Measurements from ENCODE around the gene RPUSD3.

- TF ChIP-seq CTCF (IDR thresholded peaks at IDR 0.05), result no peak
- no peak for TF ChIP-seq POLR2A (IDR thresholded peaks at IDR 0.05)
These were observed 33.2 kb upstream of the RPUSD3 start for GRCh38 chr3:9876991-9877390.
